ENCODE results near the gene GALNS.

GALNS gene

DNA sequence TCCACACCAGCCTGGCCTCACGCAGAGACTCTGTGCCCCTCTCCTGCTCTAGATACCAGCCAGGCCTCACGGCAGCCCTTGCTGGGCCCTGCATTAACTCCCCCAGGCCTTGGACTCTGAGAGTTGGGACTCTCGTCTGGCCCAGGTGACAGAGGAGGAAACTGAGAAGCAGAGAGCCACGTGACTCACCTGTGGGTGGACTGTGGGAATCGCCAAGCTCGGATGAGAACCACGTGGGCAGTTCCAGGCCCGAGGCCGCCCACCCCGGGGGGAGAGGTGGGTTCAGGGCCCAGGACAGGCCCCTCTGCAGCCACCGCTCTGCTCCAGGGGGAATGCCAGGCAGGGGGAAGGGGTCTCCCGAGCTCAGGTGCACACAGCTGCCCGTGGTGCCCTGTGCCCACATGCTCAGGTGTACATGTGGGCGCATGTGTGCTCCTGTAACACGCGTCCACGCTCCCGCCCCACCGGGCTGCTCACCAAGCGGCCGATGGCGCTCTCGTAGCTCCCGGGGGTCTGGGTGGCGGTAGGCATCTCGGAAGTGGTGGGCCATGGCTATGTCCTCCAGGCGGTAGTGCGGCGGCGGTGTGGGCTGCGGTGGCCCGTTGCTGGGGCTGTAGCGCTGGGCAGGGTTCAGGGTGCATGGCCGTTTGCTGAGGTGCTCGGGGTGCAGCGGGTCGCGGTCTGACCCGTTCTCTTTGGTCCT, 28.0 kb upstream of the GALNS start:
- H3K14ac ChIP-seq (ENCODE audit: low read length in 2 of 2): no peak overlapping the region

DNA sequence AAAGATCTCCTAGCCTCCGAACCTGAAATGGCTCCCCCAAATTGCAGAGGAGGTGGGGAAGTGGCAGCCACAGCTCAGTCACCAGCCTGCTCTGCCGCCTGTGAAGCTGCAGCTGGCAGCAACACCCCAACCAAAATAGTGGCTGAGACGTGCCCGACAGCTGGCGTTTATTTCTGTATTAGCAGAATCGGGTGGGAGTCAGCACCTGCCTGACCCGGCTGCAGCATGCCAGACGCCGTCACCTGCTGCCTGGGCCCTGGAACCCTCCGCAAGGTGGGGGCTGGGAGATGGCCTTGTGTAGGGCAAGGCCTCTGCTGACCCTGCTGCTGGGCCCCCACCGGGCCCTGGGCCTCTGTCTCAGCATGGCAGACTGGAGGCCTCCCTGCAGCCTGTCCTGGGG, 27.2 kb upstream of the GALNS start:
- H3K4me2 ChIP-seq (ENCODE audit: low read length, poor library complexity, severe bottlenecking): no peak overlapping the region
- no peaks in the 10 kb centered on the region for H3K36me3 ChIP-seq (ENCODE audit: control insufficient read depth in 1 of 2, insufficient read depth in 2 of 2, low read depth in 1 of 2, low read length in 2 of 2)
- no peak overlapping the region for H3K18ac ChIP-seq (ENCODE audit: low read depth in 1 of 2, low read length in 2 of 2)
- H3K4me1 ChIP-seq (ENCODE audit: control insufficient read depth, insufficient read depth, low read depth, low read length): peaks cover 12% of the 10 kb centered on the region
- H4K91ac ChIP-seq (ENCODE audit: low read length): no peak overlapping the region
- no peak overlapping the region for H3K14ac ChIP-seq (ENCODE audit: low read length in 2 of 2)
- DNase-seq: no peak
- H3K79me1 ChIP-seq (replicated peaks; ENCODE audit: low read length, poor library complexity, severe bottlenecking): no peaks in the 10 kb centered on the region
- H3K9me3 ChIP-seq (ENCODE audit: control insufficient read depth, low read length): no peaks in the 10 kb centered on the region
- peaks cover 15 to 31% of the 10 kb centered on the region in 2 experiments for H3K27me3 ChIP-seq (ENCODE audit: control insufficient read depth in 1 of 2, insufficient read depth in 1 of 2, low read length in 2 of 2)
- H3K4me3 ChIP-seq (ENCODE audit: insufficient read depth in 1 of 2, low read depth in 1 of 2, low read length in 2 of 2): no peak overlapping the region
- no peak overlapping the region for H2BK15ac ChIP-seq (ENCODE audit: low read depth, poor library complexity, severe bottlenecking)
- no peak overlapping the region for H3K4ac ChIP-seq (ENCODE audit: low read depth in 1 of 2, low read length in 2 of 2)
- H3K9ac ChIP-seq (ENCODE audit: low read length): no peak overlapping the region
- H2BK12ac ChIP-seq (ENCODE audit: low read length in 2 of 2): no peak overlapping the region
- H2AFZ ChIP-seq (ENCODE audit: low read depth, low read length): no peak overlapping the region
- no peak overlapping the region for H3K23ac ChIP-seq (ENCODE audit: low read length in 2 of 2)
- H2BK5ac ChIP-seq (ENCODE audit: low read depth, low read length, poor library complexity, severe bottlenecking): no peak overlapping the region
- H2AK5ac ChIP-seq (ENCODE audit: low read length, severe bottlenecking): no peak overlapping the region
- no peak overlapping the region for H4K8ac ChIP-seq (ENCODE audit: low read length)
- no peak overlapping the region for H3K27ac ChIP-seq (ENCODE audit: low read length, poor library complexity, severe bottlenecking)
- H2BK120ac ChIP-seq (ENCODE audit: low read depth, low read length): no peak overlapping the region
- 97% methylated on average over 11 of the region's 11 CpGs for WGBS

More for the DNA sequence above, 28.0 kb upstream of the GALNS start:
- H3K9me3 ChIP-seq (ENCODE audit: control insufficient read depth, low read length): no peaks in the 10 kb centered on the region
- no peak overlapping the region for H3K4ac ChIP-seq (ENCODE audit: low read depth in 1 of 2, low read length in 2 of 2)
- no peak overlapping the region for H3K27ac ChIP-seq (ENCODE audit: low read length, poor library complexity, severe bottlenecking)
- no peak overlapping the region for H3K23ac ChIP-seq (ENCODE audit: low read length in 2 of 2)
- H2BK15ac ChIP-seq (ENCODE audit: low read depth, poor library complexity, severe bottlenecking): no peak overlapping the region
- H2AFZ ChIP-seq (ENCODE audit: low read depth, low read length): no peak overlapping the region
- H4K8ac ChIP-seq (ENCODE audit: low read length): no peak overlapping the region
- peaks cover 13 to 28% of the 10 kb centered on the region in 2 experiments for H3K27me3 ChIP-seq (ENCODE audit: control insufficient read depth in 1 of 2, insufficient read depth in 1 of 2, low read length in 2 of 2)
- no peak overlapping the region for H2AK5ac ChIP-seq (ENCODE audit: low read length, severe bottlenecking)
- H3K4me3 ChIP-seq (ENCODE audit: insufficient read depth in 1 of 2, low read depth in 1 of 2, low read length in 2 of 2): no peak overlapping the region
- peaks cover 6% of the 10 kb centered on the region for H3K4me1 ChIP-seq (ENCODE audit: control insufficient read depth, insufficient read depth, low read depth, low read length)
- H3K9ac ChIP-seq (ENCODE audit: low read length): no peak overlapping the region
- H4K91ac ChIP-seq (ENCODE audit: low read length): no peak overlapping the region
- H3K18ac ChIP-seq (ENCODE audit: low read depth in 1 of 2, low read length in 2 of 2): no peak overlapping the region
- no peak for DNase-seq
- H3K79me1 ChIP-seq (replicated peaks; ENCODE audit: low read length, poor library complexity, severe bottlenecking): no peaks in the 10 kb centered on the region
- H2BK5ac ChIP-seq (ENCODE audit: low read depth, low read length, poor library complexity, severe bottlenecking): no peak overlapping the region
- WGBS: 93% methylated on average over 39 of the region's 39 CpGs
- no peak overlapping the region for H2BK120ac ChIP-seq (ENCODE audit: low read depth, low read length)
- no peaks in the 10 kb centered on the region for H3K36me3 ChIP-seq (ENCODE audit: control insufficient read depth in 1 of 2, insufficient read depth in 2 of 2, low read depth in 1 of 2, low read length in 2 of 2)
- no peak overlapping the region for H2BK12ac ChIP-seq (ENCODE audit: low read length in 2 of 2)
- no peak overlapping the region for H3K4me2 ChIP-seq (ENCODE audit: low read length, poor library complexity, severe bottlenecking)

DNA sequence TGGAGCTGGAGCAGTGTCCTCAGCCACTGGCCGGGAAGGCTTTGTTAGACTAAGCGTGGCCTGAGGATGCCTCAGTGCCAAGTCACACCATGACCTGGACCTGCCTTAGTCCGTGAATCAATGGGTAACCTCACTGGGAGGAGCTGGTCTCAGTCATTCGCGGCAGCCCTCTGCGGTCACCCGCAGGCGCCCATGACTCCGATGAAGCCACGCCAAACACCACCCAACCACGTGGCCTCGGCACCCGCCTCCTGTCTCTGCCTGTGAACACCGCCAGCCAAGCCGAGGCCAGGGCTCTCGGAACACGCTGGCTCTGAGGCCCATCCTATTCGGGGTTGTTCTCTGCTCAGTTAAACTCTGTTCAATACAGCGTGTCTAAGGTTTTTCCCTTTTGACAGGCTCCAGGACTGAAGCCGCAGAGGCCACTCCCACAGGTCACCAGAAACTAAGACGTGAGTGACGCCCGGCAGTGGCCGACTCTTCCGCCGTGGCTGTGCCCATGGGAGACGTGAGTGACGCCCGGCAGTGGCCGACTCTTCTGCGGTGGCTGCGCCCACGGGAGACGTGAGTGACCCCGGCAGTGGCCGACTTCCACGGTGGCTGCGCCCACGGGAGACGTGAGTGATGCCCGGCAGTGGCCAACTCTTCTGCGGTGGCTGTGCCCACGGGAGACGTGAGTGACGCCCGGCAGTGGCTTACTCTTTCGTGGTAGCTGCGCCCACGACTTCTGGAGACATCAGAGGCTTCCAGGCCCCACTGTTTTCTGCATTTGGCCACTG, 26.6 kb upstream of the GALNS start:
- Histone ChIP-seq H3K9ac (ENCODE audit: low read length) (no peak overlapping the region), H2AK5ac (ENCODE audit: low read length, severe bottlenecking) (no peak overlapping the region), H3K9me3 (ENCODE audit: control insufficient read depth, low read length) (no peaks in the 10 kb centered on the region), H2BK15ac (ENCODE audit: low read depth, poor library complexity, severe bottlenecking) (no peak overlapping the region), H3K36me3 (ENCODE audit: control insufficient read depth in 1 of 2, insufficient read depth in 2 of 2, low read depth in 1 of 2, low read length in 2 of 2) (no peaks in the 10 kb centered on the region), H3K79me1 (replicated peaks; ENCODE audit: low read length, poor library complexity, severe bottlenecking) (no peaks in the 10 kb centered on the region), H3K27ac (ENCODE audit: low read length, poor library complexity, severe bottlenecking) (no peak overlapping the region), H3K4me2 (ENCODE audit: low read length, poor library complexity, severe bottlenecking) (no peak overlapping the region), H3K4me1 (ENCODE audit: control insufficient read depth, insufficient read depth, low read depth, low read length) (peaks cover 12% of the 10 kb centered on the region), H3K27me3 (ENCODE audit: control insufficient read depth in 1 of 2, insufficient read depth in 1 of 2, low read length in 2 of 2) (peaks cover 15 to 35% of the 10 kb centered on the region in 2 experiments), H4K8ac (ENCODE audit: low read length) (no peak overlapping the region), H3K14ac (ENCODE audit: low read length in 2 of 2) (no peak overlapping the region), H3K4ac (ENCODE audit: low read depth in 1 of 2, low read length in 2 of 2) (no peak overlapping the region), H4K91ac (ENCODE audit: low read length) (no peak overlapping the region), H2BK120ac (ENCODE audit: low read depth, low read length) (no peak overlapping the region), H2BK12ac (ENCODE audit: low read length in 2 of 2) (no peak overlapping the region), H2BK5ac (ENCODE audit: low read depth, low read length, poor library complexity, severe bottlenecking) (no peak overlapping the region), H3K23ac (ENCODE audit: low read length in 2 of 2) (no peak overlapping the region), H2AFZ (ENCODE audit: low read depth, low read length) (no peak overlapping the region), H3K18ac (ENCODE audit: low read depth in 1 of 2, low read length in 2 of 2) (no peak overlapping the region), H3K4me3 (ENCODE audit: insufficient read depth in 1 of 2, low read depth in 1 of 2, low read length in 2 of 2) (no peak overlapping the region)
- no peak for DNase-seq
- 96% methylated on average over 49 of the region's 49 CpGs for WGBS

DNA sequence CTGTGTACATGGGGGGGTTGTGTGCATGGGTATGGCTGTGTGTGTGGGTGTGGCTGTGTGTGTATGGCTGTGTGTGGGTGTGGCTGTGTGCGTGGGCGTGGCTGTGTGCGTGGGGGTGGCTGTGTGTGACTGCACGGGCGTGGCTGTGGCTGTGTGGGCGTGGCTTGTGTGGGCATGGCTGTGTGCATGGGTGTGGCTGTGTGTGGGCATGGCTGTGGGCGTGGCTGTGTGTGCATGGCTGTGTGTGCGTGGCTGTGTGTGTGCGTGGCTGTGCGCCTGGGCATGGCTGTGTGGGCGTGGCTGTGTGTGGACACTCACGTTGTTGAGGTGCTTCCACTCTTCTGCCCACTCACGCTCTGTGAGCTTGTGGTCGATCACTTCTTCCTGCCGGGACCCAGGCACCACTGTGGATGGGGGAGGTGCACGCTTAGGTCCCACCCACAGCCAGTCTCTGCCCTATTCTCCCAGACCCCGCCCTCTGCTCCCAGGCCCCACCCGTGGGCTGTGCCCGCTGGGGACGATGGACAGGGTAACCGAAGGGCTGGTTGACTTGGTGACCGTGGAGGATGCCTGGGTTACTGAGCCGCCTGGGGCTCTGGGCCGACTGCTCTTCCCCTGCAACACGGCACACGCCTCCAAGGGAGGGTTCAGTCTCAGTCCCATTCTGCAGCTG, 25.7 kb upstream of the GALNS start:
- Histone ChIP-seq H3K9me3 (ENCODE audit: control insufficient read depth, low read length) (no peaks in the 10 kb centered on the region), H3K4me1 (ENCODE audit: control insufficient read depth, insufficient read depth, low read depth, low read length) (peaks cover 12% of the 10 kb centered on the region), H2BK15ac (ENCODE audit: low read depth, poor library complexity, severe bottlenecking) (no peak overlapping the region), H2BK120ac (ENCODE audit: low read depth, low read length) (no peak overlapping the region), H4K8ac (ENCODE audit: low read length) (peak overlapping the region; percentile 28), H3K14ac (ENCODE audit: low read length in 2 of 2) (peak overlapping the region in 1 of 2 experiments; percentile 21), H3K4me2 (ENCODE audit: low read length, poor library complexity, severe bottlenecking) (no peak overlapping the region), H3K27me3 (ENCODE audit: control insufficient read depth in 1 of 2, insufficient read depth in 1 of 2, low read length in 2 of 2) (peaks cover 15 to 42% of the 10 kb centered on the region in 2 experiments), H3K27ac (ENCODE audit: low read length, poor library complexity, severe bottlenecking) (no peak overlapping the region), H2BK12ac (ENCODE audit: low read length in 2 of 2) (no peak overlapping the region), H3K4ac (ENCODE audit: low read depth in 1 of 2, low read length in 2 of 2) (no peak overlapping the region), H2AFZ (ENCODE audit: low read depth, low read length) (no peak overlapping the region), H2BK5ac (ENCODE audit: low read depth, low read length, poor library complexity, severe bottlenecking) (no peak overlapping the region), H3K18ac (ENCODE audit: low read depth in 1 of 2, low read length in 2 of 2) (no peak overlapping the region), H3K36me3 (ENCODE audit: control insufficient read depth in 1 of 2, insufficient read depth in 2 of 2, low read depth in 1 of 2, low read length in 2 of 2) (no peaks in the 10 kb centered on the region), H3K9ac (ENCODE audit: low read length) (no peak overlapping the region), H4K91ac (ENCODE audit: low read length) (no peak overlapping the region), H3K23ac (ENCODE audit: low read length in 2 of 2) (no peak overlapping the region), H3K4me3 (ENCODE audit: insufficient read depth in 1 of 2, low read depth in 1 of 2, low read length in 2 of 2) (peak overlapping the region in 1 of 2 experiments; percentile 2), H3K79me1 (replicated peaks; ENCODE audit: low read length, poor library complexity, severe bottlenecking) (no peaks in the 10 kb centered on the region), H2AK5ac (ENCODE audit: low read length, severe bottlenecking) (no peak overlapping the region)
- WGBS: 96% methylated on average over 25 of the region's 26 CpGs
- DNase-seq: no peak
